Mesenchymal stem cell (in vitro differentiated cells and primary cell): ENCODE data around the gene TOLLIP.

Experiments used
- DNase-seq: peaks from one replicate; pipeline ENCODE4 v3.0.0-alpha.2; 2013
- H2AFZ ChIP-seq: one replicate; pipeline ENCODE4 v1.6.1; 2013; ENCODE audit warnings: low read depth, mild to moderate bottlenecking, control low read depth, inconsistent platforms, low read length, moderate library complexity
- H2AK5ac ChIP-seq: 2 replicates; pipeline ENCODE4 v1.6.1; 2013; ENCODE audit warnings: low read length, moderate library complexity, mild to moderate bottlenecking, inconsistent platforms; ENCODE audit not compliant: severe bottlenecking
- H2BK120ac ChIP-seq: one replicate; pipeline ENCODE4 v1.6.1; 2013; ENCODE audit warnings: low read depth, mild to moderate bottlenecking, inconsistent platforms, low read length, moderate library complexity
- H2BK12ac ChIP-seq, 2 experiments: one replicate each; pipeline ENCODE4 v1.6.1; 2013; ENCODE audit warnings: inconsistent platforms in 2 of 2, low read length in 2 of 2, mild to moderate bottlenecking in 2 of 2, moderate library complexity in 2 of 2, control low read depth in 1 of 2
- H2BK15ac ChIP-seq: one replicate; pipeline ENCODE4 v1.6.1; 2013; ENCODE audit warnings: mild to moderate bottlenecking, low read depth, inconsistent platforms; ENCODE audit not compliant: poor library complexity, severe bottlenecking
- H2BK5ac ChIP-seq: 2 replicates; pipeline ENCODE4 v1.6.1; 2013; ENCODE audit warnings: low read depth, mild to moderate bottlenecking, low read length, control low read depth, inconsistent platforms; ENCODE audit not compliant: poor library complexity, severe bottlenecking
- H3K14ac ChIP-seq, 2 experiments: one replicate each; pipeline ENCODE4 v1.6.1; 2013; ENCODE audit warnings: inconsistent platforms in 2 of 2, low read length in 2 of 2, control low read depth in 1 of 2, mild to moderate bottlenecking in 1 of 2, moderate library complexity in 1 of 2
- H3K18ac ChIP-seq, 2 experiments: one replicate each; pipeline ENCODE4 v1.6.1; 2013; ENCODE audit warnings: inconsistent platforms in 2 of 2, low read length in 2 of 2, control low read depth in 1 of 2, low read depth in 1 of 2, mild to moderate bottlenecking in 1 of 2
- H3K23ac ChIP-seq, 2 experiments: one replicate each; pipeline ENCODE4 v1.6.1; 2013; ENCODE audit warnings: inconsistent platforms in 2 of 2, low read length in 2 of 2, mild to moderate bottlenecking in 2 of 2, moderate library complexity in 2 of 2, control low read depth in 1 of 2
- H3K27ac ChIP-seq: 2 replicates; pipeline ENCODE4 v1.5.1; 2013; ENCODE audit warnings: mild to moderate bottlenecking, moderate library complexity, low read length, control low read depth, inconsistent platforms; ENCODE audit not compliant: poor library complexity, severe bottlenecking
- H3K27me3 ChIP-seq, 2 experiments: 2 replicates each; pipeline versions ENCODE4 v1.6.1 to v1.7.0; 2013; ENCODE audit warnings: low read length in 2 of 2, mild to moderate bottlenecking in 2 of 2, moderate library complexity in 2 of 2, control low read depth in 1 of 2, inconsistent platforms in 1 of 2; ENCODE audit not compliant: control insufficient read depth in 1 of 2, insufficient read depth in 1 of 2
- H3K36me3 ChIP-seq, 2 experiments: 2 replicates each; pipeline versions ENCODE4 v1.6.1 to v1.7.0; 2013; ENCODE audit warnings: low read length in 2 of 2, control low read depth in 1 of 2, inconsistent platforms in 1 of 2, low read depth in 1 of 2, mild to moderate bottlenecking in 1 of 2; ENCODE audit not compliant: insufficient read depth in 2 of 2, control insufficient read depth in 1 of 2
- H3K4ac ChIP-seq, 2 experiments: one replicate each; pipeline ENCODE4 v1.6.1; 2013; ENCODE audit warnings: inconsistent platforms in 2 of 2, low read length in 2 of 2, mild to moderate bottlenecking in 2 of 2, moderate library complexity in 2 of 2, control low read depth in 1 of 2, low read depth in 1 of 2
- H3K4me1 ChIP-seq: 2 replicates; pipeline ENCODE4 v1.6.1; 2013; ENCODE audit warnings: low read depth, low read length, control low read depth; ENCODE audit not compliant: control insufficient read depth, insufficient read depth
- H3K4me2 ChIP-seq: 2 replicates; pipeline ENCODE4 v1.6.1; 2013; ENCODE audit warnings: low read length, mild to moderate bottlenecking, inconsistent platforms; ENCODE audit not compliant: poor library complexity, severe bottlenecking
- H3K4me3 ChIP-seq, 2 experiments: 2 replicates each; pipeline versions ENCODE4 v1.5.1 to v1.7.0; 2013; ENCODE audit warnings: low read length in 2 of 2, mild to moderate bottlenecking in 2 of 2, control low read depth in 1 of 2, low read depth in 1 of 2; ENCODE audit not compliant: insufficient read depth in 1 of 2
- H3K79me1 ChIP-seq: replicated peaks from 2 replicates; pipeline ENCODE4 v1.6.1; 2013; ENCODE audit warnings: mild to moderate bottlenecking, control low read depth, low read length, inconsistent platforms; ENCODE audit not compliant: poor library complexity, severe bottlenecking
- H3K9ac ChIP-seq: 2 replicates; pipeline ENCODE4 v1.7.0; 2013; ENCODE audit warnings: mild to moderate bottlenecking, low read length, moderate library complexity
- H3K9me3 ChIP-seq: 2 replicates; pipeline ENCODE4 v1.7.0; 2013; ENCODE audit warnings: mild to moderate bottlenecking, low read length; ENCODE audit not compliant: control insufficient read depth
- H4K8ac ChIP-seq: one replicate; pipeline ENCODE4 v1.6.1; 2013; ENCODE audit warnings: inconsistent platforms, mild to moderate bottlenecking, low read length, moderate library complexity
- H4K91ac ChIP-seq: one replicate; pipeline ENCODE4 v1.6.1; 2013; ENCODE audit warnings: mild to moderate bottlenecking, low read length, inconsistent platforms
- WGBS: methylation state at CpG from one replicate; pipeline ENCODE4 v1.1.7; 2013; ENCODE audit warnings: mixed read lengths; 5-methylcytosine and 5-hydroxymethylcytosine counted together

The TOLLIP gene

DNA sequence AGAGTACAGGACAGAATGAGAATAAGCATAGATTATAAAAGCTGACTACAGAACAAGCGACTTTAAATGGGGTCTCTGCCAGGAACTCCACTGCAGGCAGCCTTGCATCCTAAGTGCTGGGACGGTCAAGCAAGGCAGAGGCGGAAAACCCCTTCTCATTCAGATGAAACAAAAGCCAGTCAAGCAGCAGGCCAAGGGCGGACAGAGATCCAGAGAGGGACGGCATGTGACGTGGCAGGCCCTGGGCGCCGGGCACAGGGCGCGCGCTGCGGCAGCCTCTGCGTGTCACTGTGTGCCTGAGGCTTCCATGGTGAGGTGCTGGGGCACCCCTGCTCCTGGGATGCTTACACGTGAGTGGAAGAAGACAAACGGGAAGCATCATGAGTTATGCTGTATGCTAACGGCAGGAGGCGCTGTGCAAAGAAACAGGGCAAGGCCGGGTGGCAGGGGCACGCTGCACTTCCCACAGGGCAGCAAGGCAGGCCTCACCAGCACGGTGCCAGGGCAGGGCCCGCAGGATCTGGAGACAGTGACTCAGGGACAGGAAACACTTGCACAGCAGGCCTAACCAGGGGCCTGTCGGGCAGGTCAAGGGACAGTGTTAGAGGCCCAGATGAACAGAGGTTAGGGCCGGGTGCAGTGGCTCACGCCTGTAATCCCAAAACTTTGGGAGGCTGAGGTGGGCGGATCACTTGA is 6.2 kb downstream of the TOLLIP start:
- Histone ChIP-seq H3K27me3 (no peaks in the 10 kb centered on the region), H3K14ac (peak overlapping the region in 1 of 2 experiments; percentile 39), H2BK120ac (no peak overlapping the region), H3K9ac (no peak overlapping the region), H3K27ac (no peak overlapping the region), H3K79me1 (peaks cover 11% of the 10 kb centered on the region), H3K4me3 (no peak overlapping the region), H3K36me3 (peaks cover 27 to 49% of the 10 kb centered on the region in 2 experiments), H3K9me3 (no peaks in the 10 kb centered on the region), H3K23ac (peak overlapping the region in 1 of 2 experiments; percentile 61), H3K4me2 (no peak overlapping the region), H4K91ac (no peak overlapping the region), H3K18ac (no peak overlapping the region), H4K8ac (no peak overlapping the region), H2BK5ac (no peak overlapping the region), H2AK5ac (peak overlapping the region; percentile 29), H3K4me1 (peaks cover 58% of the 10 kb centered on the region), H2BK15ac (no peak overlapping the region), H2BK12ac (no peak overlapping the region), H3K4ac (no peak overlapping the region), H2AFZ (no peak overlapping the region)
- 91% methylated on average over 25 of the region's 25 CpGs for WGBS
- DNase-seq: no peak

DNA sequence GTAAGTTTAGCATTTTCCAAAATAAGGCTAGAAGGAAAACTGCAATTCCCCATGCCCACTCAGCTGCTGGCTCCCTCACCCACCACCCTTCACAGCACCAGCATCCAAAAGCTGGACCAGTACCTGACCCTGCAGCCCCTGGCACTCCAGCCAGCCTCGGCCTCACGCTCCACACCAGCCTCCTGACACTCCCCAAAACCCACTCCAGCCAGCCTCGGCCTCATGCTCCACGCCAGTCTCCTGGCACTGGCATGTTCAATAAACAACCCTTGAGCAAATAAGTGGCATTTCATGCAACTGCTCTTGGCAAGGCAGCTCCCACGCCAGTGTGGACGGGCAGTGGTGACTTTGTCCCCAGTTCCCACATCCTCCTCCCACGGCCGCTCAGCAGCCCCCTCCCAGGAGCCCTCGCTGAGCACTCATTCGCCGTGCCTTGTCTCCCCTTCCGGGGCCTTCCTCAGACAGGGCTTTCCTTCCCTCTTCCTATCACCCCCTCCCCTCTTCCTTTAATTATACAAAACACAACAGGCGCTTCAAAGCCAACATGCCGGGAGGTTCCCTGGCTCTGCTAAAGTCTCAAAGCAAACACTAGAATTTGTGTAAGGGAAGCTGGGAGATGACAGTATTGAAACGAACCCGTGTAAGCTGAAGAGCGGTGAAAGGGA is 6.8 kb downstream of the TOLLIP start:
- Histone ChIP-seq H3K27me3 (no peaks in the 10 kb centered on the region), H3K23ac (no peak overlapping the region), H3K4me1 (peaks cover 58% of the 10 kb centered on the region), H3K14ac (no peak overlapping the region), H2BK12ac (no peak overlapping the region), H2AK5ac (no peak overlapping the region), H4K8ac (no peak overlapping the region), H2BK15ac (no peak overlapping the region), H3K4me2 (no peak overlapping the region), H3K4ac (no peak overlapping the region), H4K91ac (no peak overlapping the region), H2BK120ac (no peak overlapping the region), H3K36me3 (peaks cover 32 to 52% of the 10 kb centered on the region in 2 experiments), H2BK5ac (no peak overlapping the region), H3K27ac (no peak overlapping the region), H3K9ac (no peak overlapping the region), H2AFZ (no peak overlapping the region), H3K9me3 (no peaks in the 10 kb centered on the region), H3K18ac (no peak overlapping the region), H3K4me3 (no peak overlapping the region), H3K79me1 (peaks cover 12% of the 10 kb centered on the region)
- WGBS: 82% methylated on average over 17 of the region's 17 CpGs
- DNase-seq: no peak

DNA sequence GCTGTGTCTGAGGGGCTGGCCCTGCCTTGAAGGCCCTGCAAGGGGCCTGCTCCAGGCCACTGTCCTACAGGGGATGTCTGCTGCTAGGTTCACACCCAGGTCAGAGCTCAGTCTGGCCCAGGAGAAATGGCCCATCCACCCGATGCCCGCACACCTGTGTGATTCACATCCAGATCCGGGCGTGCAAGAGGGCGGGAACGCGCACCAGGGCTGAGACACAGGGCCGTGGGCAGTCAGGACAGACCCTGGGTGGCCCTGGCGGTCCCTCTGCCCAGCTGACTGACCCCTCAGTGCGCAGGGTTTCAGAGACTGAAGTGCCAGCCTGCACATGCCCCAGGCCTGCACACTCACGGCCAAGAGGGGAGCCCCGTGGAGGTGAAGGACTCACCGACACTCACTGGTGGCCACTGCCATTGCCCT is 7.4 kb downstream of the TOLLIP start:
- Histone ChIP-seq H2AK5ac (no peak overlapping the region), H2BK15ac (no peak overlapping the region), H2AFZ (no peak overlapping the region), H3K79me1 (peaks cover 13% of the 10 kb centered on the region), H3K14ac (no peak overlapping the region), H2BK5ac (no peak overlapping the region), H4K91ac (no peak overlapping the region), H2BK120ac (no peak overlapping the region), H2BK12ac (no peak overlapping the region), H3K4ac (no peak overlapping the region), H3K4me1 (peaks cover 52% of the 10 kb centered on the region), H3K9me3 (no peaks in the 10 kb centered on the region), H3K27me3 (no peaks in the 10 kb centered on the region), H3K9ac (no peak overlapping the region), H3K18ac (no peak overlapping the region), H3K27ac (no peak overlapping the region), H3K23ac (no peak overlapping the region), H3K36me3 (peaks cover 27 to 52% of the 10 kb centered on the region in 2 experiments), H3K4me2 (no peak overlapping the region), H3K4me3 (no peak overlapping the region), H4K8ac (no peak overlapping the region)
- no peak for DNase-seq
- 91% methylated on average over 13 of the region's 13 CpGs for WGBS

DNA sequence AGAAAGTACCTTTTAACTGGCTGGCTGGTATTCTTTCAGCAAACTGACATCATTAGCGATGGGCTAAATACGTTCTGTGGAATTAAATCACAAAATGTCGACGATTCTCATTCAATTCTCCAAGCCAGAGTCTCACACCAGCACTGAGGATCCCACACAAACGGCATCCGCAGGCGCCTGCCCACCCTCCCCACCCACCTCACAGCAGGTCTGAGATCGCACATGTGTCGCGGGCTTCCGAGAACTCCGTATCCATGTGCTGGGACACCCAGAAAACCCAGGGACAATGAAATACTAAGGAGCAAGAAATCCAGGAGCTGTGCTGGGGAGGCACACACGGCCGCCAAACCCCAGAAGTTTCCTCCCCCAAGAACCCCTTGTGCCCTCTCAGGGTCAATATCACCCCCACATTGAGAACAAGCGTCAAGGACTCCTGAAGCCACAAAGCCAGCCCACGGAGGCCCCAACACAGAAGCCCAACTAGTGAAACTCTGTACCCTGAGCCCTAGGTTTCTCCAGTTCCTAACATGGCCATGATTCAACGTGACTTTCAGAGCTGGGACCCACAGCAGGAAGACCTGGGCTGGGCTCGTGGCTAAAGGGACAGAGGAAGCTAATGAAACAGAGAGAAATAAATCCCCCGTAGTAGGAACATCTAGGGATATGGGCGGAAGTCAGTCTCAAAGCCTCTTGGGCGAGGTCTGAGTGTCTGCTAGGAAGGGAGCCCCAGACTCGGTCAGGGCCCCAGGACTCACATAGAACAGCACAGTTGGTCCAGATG is 8.0 kb downstream of the TOLLIP start:
- 94% methylated on average over 22 of the region's 22 CpGs for WGBS
- Histone ChIP-seq H2AK5ac (no peak overlapping the region), H4K91ac (no peak overlapping the region), H3K4me3 (no peak overlapping the region), H3K4me2 (no peak overlapping the region), H2AFZ (no peak overlapping the region), H2BK5ac (no peak overlapping the region), H3K79me1 (peaks cover 15% of the 10 kb centered on the region), H3K14ac (no peak overlapping the region), H2BK12ac (no peak overlapping the region), H3K23ac (no peak overlapping the region), H4K8ac (no peak overlapping the region), H3K9ac (no peak overlapping the region), H3K27me3 (no peaks in the 10 kb centered on the region), H3K36me3 (peaks cover 24 to 49% of the 10 kb centered on the region in 2 experiments), H2BK120ac (no peak overlapping the region), H3K4me1 (peaks cover 46% of the 10 kb centered on the region), H3K9me3 (no peaks in the 10 kb centered on the region), H3K4ac (no peak overlapping the region), H2BK15ac (no peak overlapping the region), H3K18ac (no peak overlapping the region), H3K27ac (no peak overlapping the region)
- no peak for DNase-seq
